CD4-positive, alpha-beta T cell treated with Interleukin-17A for 4 hours (primary cell): ENCODE measurements around the gene HOXD9.
A peak's percentile ranks its signal among the peaks of the same experiment; 100 is the strongest.

Source experiments
- DNase-seq: peaks from one replicate; pipeline ENCODE4 v3.0.0-alpha.2; 2020; ENCODE audit warnings: mixed read lengths

Gene HOXD9

GRCh38 chr2:176085861-176086771 lies 36.4 kb upstream of the HOXD9 start:
- DNase-seq = no peak

GRCh38 chr2:176087330-176088047 lies 35.0 kb upstream of the HOXD9 start:
- DNase-seq = no peak

GRCh38 chr2:176088048-176088936 lies 34.2 kb upstream of the HOXD9 start:
- peak; percentile 27 for DNase-seq

GRCh38 chr2:176088937-176089842 lies 33.3 kb upstream of the HOXD9 start:
- DNase-seq = no peak

- DNase-seq = no peak
Observed at GRCh38 chr2:176089843-176090395, 32.6 kb upstream of the HOXD9 start.

GRCh38 chr2:176090862-176091261 lies 31.7 kb upstream of the HOXD9 start:
- DNase-seq = no peak

GRCh38 chr2:176091329-176092258 lies 30.9 kb upstream of the HOXD9 start:
- DNase-seq = no peak

- no peak for DNase-seq
Observed at GRCh38 chr2:176092270-176093144, 30.0 kb upstream of the HOXD9 start, which contains the start of gene HOXD13. Gene HOXD13 (plus strand): TSS chr2:176092721. CDS start chr2:176092891, 170 bp downstream.

GRCh38 chr2:176093145-176093897 lies 29.2 kb upstream of the HOXD9 start:
- no peak for DNase-seq

GRCh38 chr2:176093898-176094249 lies 28.6 kb upstream of the HOXD9 start:
- DNase-seq = no peak

GRCh38 chr2:176094349-176094748 lies 28.2 kb upstream of the HOXD9 start:
- no peak for DNase-seq

- no peak for DNase-seq
Observed at GRCh38 chr2:176095421-176095820, 27.1 kb upstream of the HOXD9 start.

GRCh38 chr2:176096243-176096985 lies 26.1 kb upstream of the HOXD9 start:
- no peak for DNase-seq

- peak; percentile 66 for DNase-seq
Observed at GRCh38 chr2:176096986-176097819, 25.3 kb upstream of the HOXD9 start.

GRCh38 chr2:176097820-176098365 lies 24.6 kb upstream of the HOXD9 start:
- DNase-seq = no peak

- no peak for DNase-seq
Observed at GRCh38 chr2:176098366-176099158, 24.0 kb upstream of the HOXD9 start.
